Germinal center (tissue), 1 donor: ENCODE results near the gene GFI1B.
"Not testable (repeated sequence)": the region's sequence is repeated elsewhere in the genome, so short reads cannot be mapped to it uniquely, and the experiment has no call there.

ENCODE experiments used
- DNase-seq: peaks from one replicate; pipeline ENCODE4 v3.0.0; 2012; ENCODE audit warnings: mixed read lengths, low spot score

The GFI1B gene

DNA sequence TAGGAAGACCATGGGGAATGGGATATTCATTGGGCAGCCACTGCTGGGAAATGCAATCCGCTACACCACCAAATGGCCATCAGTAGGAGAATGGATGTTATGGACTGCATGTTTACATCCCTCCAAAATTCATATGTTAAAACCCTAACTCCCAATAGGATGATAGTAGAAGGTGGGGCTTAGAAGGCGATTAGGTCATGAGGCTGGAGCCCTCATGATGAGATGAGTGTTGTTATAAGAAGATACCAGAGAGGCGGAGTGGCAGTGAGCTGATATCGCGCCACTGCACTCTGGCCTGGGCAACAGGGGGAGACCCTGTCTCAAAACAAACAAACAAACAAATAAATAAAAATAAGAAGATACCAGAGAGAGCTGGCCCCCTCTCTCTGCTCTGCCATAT is 36.2 kb downstream of the GFI1B start:
- DNase-seq = no peak

DNA sequence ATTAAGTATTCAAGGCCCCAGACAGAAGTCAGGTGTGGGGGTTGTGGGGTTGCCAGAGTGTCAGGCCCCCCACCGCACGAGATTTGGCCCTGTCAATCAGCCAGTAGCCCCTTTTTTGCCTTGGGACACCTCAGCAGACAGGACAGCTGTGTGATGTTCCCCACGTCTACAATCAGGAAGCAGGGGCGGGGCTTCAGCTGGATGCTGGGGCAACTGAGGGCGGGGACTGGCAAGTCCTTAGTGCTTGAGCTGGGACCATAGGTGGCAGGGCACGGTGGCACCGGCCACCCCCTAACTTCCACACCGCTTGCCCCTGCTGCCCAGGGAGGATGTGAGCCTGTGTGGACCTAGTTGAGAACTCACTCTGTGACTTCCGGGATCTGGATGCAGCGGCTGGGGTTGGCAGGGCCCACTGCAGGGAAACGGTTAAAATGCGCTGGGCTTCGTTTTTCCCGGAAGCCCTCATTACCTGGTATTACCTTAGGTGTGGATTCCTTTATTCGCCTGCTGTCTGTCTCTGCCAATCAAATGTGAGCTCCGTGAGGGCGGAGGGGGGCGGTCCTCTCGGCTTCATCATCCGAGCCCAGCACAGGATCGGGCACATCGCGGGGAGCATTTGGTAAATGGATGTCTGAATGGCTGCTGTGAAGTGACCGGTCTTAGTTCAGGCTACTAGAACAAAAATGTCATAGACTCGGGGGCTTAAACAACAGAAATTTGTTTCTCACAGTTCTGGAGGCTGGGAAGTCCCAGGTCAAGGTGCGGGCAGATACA is 44.8 kb downstream of the GFI1B start:
- DNase-seq = peak; percentile 60

DNA sequence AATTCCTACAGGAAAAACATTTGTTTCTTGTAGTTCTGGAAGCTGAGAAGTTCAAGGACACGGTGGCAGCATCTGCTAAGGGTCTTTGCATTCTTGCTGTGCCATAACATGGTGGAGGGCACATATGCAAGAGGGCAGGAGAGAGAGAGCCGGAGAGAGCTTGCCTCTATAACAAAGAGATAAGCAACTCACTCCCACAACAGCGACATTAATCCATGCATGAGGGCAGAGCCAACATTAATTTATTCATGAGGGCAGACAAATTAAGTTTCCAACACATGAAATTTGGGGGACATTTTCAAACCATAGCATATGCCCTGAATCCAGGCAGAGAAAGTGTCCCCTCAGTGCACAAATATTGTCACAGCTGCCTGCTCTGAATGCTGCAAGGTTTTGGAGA is 47.9 kb downstream of the GFI1B start:
- DNase-seq = no peak

DNA sequence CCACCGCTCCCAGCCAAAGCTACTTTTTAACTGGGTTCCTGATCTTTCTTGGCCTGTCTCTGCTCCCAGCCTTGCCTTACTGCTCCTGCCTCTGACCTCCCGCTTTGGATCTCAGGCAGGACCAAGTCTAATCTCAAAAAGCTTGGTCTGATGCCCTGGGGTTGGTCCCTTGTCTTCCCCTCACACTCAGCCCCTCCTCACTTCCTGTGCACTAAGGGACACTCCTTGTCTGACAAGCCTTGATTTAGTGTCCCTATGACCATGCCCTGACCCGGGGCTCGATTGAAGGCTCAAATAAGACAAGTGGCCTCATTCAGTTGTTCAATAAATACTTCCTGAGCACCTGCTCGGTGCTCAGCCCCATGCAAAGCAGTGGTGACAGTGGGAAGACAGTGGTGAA is 48.6 kb downstream of the GFI1B start:
- no peak for DNase-seq

GRCh38 chr9:133028221-133028620 is 49.7 kb downstream of the GFI1B start:
- no peak for DNase-seq

DNA sequence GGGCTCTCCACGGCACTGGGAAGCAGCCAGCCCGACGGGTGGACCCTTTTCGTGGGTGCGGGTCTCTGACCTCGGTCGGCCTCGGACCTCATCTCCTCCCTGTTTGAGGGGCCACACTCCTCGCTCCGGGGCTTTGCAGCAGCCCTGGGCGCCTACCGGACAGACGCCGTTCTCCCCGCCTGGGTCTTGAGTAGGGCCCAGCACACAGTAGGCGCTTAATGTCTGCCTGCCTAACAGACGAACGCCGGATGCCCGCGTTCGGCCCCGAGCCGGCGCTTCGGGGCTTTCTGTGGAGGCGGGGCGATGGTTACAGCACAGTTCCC is 51.5 kb downstream of the GFI1B start:
- DNase-seq = no peak

DNA sequence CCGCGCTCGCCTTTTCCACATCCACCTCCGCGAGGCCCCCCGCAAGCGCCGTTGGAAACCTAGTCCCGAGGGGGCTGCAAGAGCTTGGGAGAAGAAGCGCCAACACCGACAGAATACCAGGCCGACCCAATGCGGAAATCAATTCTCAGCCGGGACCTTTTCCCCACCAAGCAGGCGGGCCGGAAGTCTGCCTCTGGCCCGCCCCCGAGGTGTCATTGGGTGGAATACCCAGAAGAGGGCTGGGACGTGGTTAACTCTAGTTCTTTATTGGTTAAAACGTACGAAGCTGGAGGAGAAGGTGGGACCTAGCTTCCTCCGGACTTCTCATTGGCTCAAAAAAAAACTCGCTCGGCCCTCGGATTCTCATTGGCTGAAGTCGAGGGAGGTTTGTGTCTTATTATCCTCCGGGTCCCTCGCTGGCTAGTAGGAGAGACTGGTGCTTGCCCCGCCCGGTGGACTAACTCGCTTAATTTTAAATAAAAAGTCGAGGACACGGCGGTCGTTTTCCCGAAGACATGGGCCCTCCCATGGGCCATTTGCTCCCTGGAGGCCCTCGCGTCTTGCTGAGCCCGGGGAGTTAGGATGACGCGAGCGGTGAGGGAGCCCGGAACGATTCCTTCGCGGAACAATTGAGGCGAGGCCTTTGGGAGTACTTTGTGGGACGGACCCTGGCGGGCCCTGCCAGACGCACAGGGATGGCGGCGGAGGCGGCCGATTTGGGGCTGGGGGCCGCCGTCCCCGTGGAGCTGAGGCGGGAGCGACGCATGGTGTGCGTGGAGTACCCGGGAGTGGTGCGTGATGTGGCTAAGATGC is 52.0 kb downstream of the GFI1B start, which contains the start of gene GTF3C5:
TSS of gene GTF3C5 (plus strand) at position 681 of the 813 bp plus-strand sequence. CDS start at position 696, 15 bp downstream.
- peak; percentile 100 for DNase-seq

- no peak for DNase-seq
Measured at GRCh38 chr9:133031130-133031422, 52.6 kb downstream of the GFI1B start.

DNA sequence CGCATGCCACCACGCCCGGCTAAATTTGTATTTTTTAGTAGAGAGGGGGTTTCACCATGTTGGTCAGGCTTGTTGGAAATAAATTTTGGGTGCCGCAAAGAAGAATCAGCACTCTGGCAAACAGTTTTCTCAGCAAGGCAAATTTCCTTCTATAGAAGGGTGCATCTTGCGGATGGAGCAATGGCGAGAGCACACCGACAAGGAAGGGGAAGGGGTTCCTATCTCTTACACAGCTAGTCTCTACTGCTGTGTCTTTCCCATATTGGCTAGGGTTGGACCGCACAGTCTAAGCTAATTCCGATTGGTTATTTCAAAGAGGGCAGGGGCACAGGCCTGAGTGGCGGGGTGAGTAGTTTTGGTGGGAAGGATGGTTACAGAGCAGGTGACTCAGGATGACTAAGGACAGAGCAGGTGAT is 53.0 kb downstream of the GFI1B start:
- DNase-seq = no peak

DNA sequence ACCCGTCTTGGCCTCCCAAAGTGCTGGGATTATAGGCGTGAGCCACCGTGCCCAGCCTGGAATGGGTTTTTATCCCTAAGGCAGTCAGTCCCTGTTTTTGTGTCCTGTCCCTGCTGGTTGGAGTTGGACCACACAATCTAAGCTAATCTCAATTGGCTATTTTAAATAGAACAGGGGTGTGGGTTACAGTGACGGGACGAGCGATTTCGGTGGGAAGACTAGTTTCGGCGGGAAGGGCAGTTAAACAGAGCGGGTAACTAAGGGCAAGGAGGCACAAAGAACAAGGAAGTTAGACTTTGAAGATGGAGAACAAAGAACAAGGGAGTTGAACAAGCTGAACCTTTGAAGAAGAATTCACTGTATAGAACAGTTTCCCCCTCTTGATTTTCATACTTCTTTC is 53.7 kb downstream of the GFI1B start:
- no peak for DNase-seq

- no peak for DNase-seq
Measured at GRCh38 chr9:133035669-133036068, 57.2 kb downstream of the GFI1B start.

GRCh38 chr9:133037775-133038515 is 59.5 kb downstream of the GFI1B start:
- DNase-seq = no peak

DNA sequence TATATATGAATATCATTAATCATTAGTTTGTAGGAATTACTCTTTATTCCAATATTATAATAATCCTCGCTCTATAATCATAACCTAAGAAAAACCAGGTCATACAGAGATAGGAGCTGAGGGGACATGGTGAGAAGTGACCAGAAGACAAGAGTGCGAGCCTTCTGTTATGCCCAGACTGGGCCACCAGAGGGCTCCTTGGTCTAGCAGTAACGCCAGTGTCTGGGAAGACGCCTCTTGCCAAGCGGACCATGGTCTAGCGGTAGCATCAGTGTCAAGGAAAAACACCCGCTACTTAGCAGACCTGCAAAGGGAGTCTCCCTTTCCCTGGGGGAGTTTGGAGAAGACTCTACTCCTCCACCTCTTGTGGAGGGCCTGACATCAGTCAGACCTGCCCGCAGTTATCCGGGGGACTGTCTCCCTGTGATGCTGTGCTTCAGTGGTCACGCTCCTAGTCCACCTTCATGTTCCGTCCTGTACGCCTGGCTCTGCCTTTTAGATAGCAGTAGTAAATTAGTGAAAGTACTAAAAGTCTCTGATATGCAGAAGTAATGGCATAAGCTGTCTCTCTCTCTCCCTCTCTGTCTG is 62.5 kb downstream of the GFI1B start:
- not testable (repeated sequence) for DNase-seq
